ENCODE results near the gene SLCO1B1.

- no peak for TF ChIP-seq MAX (IDR thresholded peaks at IDR 0.05)
- TF ChIP-seq RAD21 (IDR thresholded peaks at IDR 0.05; ENCODE audit: low read depth), result peak; percentile 83
- TF ChIP-seq CTCF (IDR thresholded peaks at IDR 0.05 in 2 of 3, conservative IDR thresholded peaks at IDR 0.05 in 1 of 3; ENCODE audit: borderline replicate concordance in 1 of 3, insufficient read depth in 1 of 3, low read depth in 2 of 3, low read length in 2 of 3), result peak; percentile 73 to 94 (median 74)
- TF ChIP-seq JUND (IDR thresholded peaks at IDR 0.05), result no peak
- no peak for TF ChIP-seq REST (IDR thresholded peaks at IDR 0.05; ENCODE audit: low read depth)
Measured at GRCh38 chr12:21169878-21170472, 39.0 kb downstream of the SLCO1B1 start.
